GM10248 (cell line): ENCODE measurements around the gene CRK.
A peak's percentile ranks its signal among the peaks of the same experiment; 100 is the strongest.

Experiments
- CTCF ChIA-PET: fragments of 300-600 bp; sonication (Branson Sonifier 250); formaldehyde crosslinking; extraction: SDS; loops from one replicate; lab custom pipeline; 2021; ENCODE audit warnings: antibody characterized with exemption; lab: Yijun Ruan, JAX
- POLR2A ChIA-PET: fragments of 350-650 bp; sonication (Branson Sonifier 250); formaldehyde crosslinking; extraction: SDS; loops from one replicate; lab custom pipeline; 2020; ENCODE audit warnings: antibody characterized with exemption; lab: Yijun Ruan, JAX
- DNase-seq: peaks from one replicate; pipeline ENCODE4 v3.0.0; 2012; ENCODE audit errors: extremely low spot score
- TF ChIP-seq, protein P1 (sequence below): IDR thresholded peaks from 2 replicates; pipeline ENCODE4 v1.5.1; 2012; ENCODE audit warnings: mild to moderate bottlenecking, low read depth; ENCODE audit errors: extremely low read depth, missing control alignments, control extremely low read depth

Gene CRK

DNA sequence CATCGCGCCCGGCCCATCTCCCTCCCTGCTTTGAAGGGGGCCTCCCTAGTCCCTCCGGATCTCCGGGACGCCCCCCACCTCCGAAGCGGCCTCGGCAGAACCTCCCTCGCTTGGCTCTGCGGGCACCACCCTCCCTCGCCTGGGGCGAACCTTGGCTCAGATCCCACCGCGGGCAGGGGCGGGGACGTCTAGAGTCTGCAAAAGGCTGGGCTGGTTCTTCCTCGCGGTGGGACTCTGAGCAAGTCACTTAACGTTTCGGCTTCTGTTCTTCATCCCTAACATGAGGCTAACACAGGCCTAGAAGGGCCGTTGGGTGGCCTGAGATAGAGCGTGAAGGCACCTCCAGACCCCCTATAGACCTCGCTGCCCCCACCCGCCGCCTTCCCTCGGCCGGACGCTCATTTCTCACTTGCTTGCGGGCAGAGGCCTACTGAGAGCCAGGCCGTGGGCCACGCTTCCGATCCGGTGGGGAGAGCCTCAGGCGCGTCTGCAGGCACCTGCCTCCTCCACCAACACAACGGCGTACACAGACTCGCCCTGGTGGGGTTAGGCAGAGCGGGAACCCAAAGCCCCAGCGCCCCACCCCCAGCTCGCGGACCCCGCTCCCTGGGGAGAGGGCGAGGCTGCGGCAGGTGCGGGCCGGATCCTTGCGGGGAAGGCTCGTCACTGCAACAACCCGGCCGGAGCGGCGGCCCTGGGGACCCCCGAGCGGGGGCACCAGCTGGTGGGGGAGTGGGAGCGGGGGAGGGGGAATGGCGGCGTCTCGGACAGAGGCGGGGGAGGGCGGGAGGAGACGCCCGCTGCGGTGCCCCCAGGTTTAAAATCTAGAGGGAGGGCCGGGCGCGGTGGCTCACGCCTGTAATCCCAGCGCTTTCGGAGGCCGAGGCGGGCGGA lies 31.0 kb upstream of the CRK start:
- ChIA-PET POLR2A (interaction anchor here (0.8 kb wide), 1 partner anchor 12 kb away, joined by 4 read pairs; no protein-coding TSS in a partner anchor), CTCF (interaction anchor here (0.8 to 2.9 kb wide), 4 partner anchors 29 to 122 kb away, joined by 3 to 16 read pairs (median 4); partner anchors contain the start of gene INPP5K)
- peak; percentile 71 for DNase-seq
- TF ChIP-seq, protein P1, sequence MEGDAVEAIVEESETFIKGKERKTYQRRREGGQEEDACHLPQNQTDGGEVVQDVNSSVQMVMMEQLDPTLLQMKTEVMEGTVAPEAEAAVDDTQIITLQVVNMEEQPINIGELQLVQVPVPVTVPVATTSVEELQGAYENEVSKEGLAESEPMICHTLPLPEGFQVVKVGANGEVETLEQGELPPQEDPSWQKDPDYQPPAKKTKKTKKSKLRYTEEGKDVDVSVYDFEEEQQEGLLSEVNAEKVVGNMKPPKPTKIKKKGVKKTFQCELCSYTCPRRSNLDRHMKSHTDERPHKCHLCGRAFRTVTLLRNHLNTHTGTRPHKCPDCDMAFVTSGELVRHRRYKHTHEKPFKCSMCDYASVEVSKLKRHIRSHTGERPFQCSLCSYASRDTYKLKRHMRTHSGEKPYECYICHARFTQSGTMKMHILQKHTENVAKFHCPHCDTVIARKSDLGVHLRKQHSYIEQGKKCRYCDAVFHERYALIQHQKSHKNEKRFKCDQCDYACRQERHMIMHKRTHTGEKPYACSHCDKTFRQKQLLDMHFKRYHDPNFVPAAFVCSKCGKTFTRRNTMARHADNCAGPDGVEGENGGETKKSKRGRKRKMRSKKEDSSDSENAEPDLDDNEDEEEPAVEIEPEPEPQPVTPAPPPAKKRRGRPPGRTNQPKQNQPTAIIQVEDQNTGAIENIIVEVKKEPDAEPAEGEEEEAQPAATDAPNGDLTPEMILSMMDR, result no peak

DNA sequence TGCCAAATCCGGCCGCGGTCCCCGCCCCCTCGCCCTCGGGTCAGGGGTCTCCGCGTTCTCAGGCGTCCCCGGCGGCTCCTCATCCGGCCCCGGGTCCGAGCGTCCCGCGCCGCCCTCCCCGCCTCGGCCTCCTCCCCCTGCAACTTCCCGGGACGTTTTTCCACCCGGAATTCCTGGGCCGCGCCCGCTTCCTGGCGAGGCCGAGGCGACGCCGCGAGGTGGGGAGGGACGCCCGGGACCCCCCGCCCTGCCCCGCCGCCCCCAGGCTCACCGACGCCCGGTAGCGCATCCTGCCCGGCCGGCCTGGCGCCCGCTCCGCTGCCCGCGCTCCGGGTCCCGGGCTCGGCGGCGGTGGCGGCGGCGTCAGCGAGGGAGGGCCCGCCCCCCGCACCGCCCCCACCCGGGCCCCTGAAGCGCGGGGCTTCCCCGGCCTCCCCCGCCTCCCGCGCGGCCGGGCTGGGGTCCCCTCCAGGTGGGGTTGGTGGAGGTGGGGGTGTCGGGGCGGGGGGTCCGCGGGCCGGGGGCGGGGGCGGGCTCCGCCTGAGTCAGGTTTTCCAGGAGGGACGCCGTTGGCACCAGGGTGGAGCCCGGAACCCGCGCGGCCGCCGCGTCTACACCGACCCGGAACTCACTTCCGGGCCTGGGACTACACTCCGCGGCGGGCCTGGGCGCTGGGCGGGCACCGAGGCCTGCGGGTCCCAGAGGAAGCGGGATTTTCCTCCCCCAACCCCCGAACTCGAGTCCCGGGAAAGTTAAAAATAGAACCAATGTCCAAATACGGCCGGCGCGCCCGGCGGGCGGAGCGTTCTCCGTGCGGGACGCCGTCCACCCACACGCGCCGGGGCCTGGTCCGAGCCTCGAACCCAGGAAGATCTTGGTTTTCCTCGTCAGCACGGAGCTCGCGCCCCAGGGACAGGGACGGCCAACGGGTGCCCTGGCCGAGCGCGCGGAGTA lies 29.7 kb upstream of the CRK start:
- DNase-seq, result peak; percentile 81
- TF ChIP-seq, protein P1, result no peak
- POLR2A ChIA-PET, result interaction anchor here (1.3 kb wide), 1 partner anchor 30 kb away, joined by 3 read pairs; no protein-coding TSS in a partner anchor
- CTCF ChIA-PET, result interaction anchor here (2.1 kb wide), 1 partner anchor 26 kb away, joined by 5 read pairs; no protein-coding TSS in a partner anchor

DNA sequence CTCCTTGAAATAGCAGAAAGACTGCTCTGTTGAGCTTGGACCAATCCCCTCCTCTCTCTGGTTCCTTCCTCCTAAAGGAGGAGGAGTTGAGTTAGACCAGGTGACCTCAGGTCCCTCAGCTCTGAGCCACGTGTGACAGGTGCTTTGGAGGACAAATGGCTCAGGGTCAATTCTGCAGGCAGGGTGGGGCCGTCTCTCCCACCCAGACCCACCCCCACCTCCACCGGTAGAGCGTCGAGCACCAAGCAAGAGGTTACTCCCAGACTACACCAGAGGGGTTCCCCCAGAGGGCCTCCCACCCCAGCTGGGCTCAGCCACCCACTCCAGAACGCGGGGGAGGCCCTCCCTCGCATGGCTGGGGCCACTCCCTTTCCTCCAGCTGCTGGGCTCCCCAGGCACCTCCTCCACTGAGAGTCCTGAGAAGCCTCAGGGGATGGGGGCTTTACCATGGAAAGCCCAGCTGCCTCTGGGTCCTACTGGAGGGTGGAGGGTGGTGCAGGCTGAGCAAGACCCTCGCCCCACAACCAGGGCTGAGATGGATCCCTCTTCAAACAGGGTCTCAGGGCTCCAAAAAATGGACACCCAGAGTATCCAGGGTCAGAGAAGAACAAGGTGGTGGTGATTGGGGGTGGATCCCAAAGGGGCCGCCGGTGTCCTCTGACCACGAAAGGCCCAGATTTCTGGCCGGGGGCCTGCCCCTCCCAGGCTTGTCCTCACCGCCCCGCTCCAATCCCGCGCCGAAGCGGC lies 28.8 kb upstream of the CRK start:
- ChIA-PET POLR2A (interaction anchor here (1.3 kb wide), 1 partner anchor 30 kb away, joined by 3 read pairs; no protein-coding TSS in a partner anchor), CTCF (interaction anchor here (1.0 to 2.1 kb wide), 2 partner anchors 10 to 25 kb away, joined by 3 to 5 read pairs; no protein-coding TSS in a partner anchor)
- DNase-seq, result peak; percentile 78
- TF ChIP-seq, protein P1, result no peak

DNA sequence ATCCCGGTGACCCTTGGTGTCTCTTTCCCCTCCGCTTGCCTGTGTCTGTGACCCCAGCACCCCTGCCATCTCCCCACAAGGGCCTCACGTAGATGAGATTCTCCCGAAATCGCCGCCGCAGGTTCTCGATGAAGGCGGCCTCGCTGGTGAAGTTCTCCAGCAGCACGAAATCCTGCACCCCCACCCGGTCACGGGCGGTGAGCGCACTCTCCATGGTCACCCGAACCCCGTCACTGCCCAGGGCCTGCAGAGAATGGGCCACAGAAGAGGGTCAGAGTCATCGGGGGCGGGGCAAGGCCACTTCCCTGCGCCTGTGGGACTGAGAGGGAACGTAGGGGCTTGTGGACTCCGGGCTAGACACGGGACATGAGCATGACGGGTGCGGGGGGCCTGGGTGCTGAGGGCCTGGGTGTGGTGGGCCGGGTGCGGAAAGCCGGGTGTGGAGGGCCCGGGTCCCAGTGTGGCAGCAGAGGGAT lies 28.1 kb upstream of the CRK start:
- no peak for DNase-seq
- CTCF ChIA-PET, result interaction anchor here (1.0 to 2.1 kb wide), 2 partner anchors 10 to 24 kb away, joined by 3 to 5 read pairs; no protein-coding TSS in a partner anchor
- TF ChIP-seq, protein P1, result no peak
- POLR2A ChIA-PET, result interaction anchor here (1.3 kb wide), 1 partner anchor 31 kb away, joined by 3 read pairs; no protein-coding TSS in a partner anchor

DNA sequence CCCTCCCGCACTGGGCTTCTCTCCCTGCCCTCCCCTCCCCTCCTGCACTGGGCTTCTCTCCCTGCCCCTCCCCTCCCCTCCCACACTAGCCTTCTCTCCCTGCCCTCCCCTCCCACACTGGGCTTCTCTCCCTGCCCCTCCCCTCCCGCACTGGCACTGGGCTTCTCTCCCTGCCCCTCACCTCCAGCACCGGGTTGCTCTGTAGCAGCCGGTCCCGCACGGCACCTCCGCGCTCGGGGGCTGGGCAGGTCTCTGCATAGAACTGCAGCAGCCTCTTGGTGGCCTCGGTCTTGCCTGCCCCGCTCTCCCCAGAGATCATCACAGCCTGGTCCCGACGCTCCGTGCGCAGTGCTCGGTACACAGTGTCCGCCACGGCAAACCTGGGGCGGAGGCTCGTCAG lies 26.6 kb upstream of the CRK start:
- CTCF ChIA-PET, result no interaction called here
- POLR2A ChIA-PET, result no interaction called here
- TF ChIP-seq, protein P1, result no peak
- no peak for DNase-seq
